A549 treated with GW870086 at 1 μM for 4 hours (cell line): ENCODE data around the gene DHFR2. TPM values are rescaled to one million over a fixed set of nuclear protein-coding genes. Genes with fewer than 3 reads are reported as not detected.

Experiments used
- total RNA-seq: library from RNA; stranded (reverse); fragments of 200-300 nt; extraction: Qiagen RNA extraction; gene quantifications from 5 replicates; pipeline ENCODE4 v1.2.3, GENCODE V29; 2022; ENCODE audit warnings: low read depth

DHFR2 gene
- 2.8 to 4.0 TPM (median 3.5 TPM) in 5 replicates for total RNA-seq

GRCh38 chr3:94062513-94063404 lies at the start of gene DHFR2, which contains the start of gene NSUN3:
Gene DHFR2, minus strand, starts transcription at chr3:94062916. Its CDS starts 1,405 bp downstream, at chr3:94061511.
Gene NSUN3, plus strand, starts transcription at chr3:94063061. Its CDS starts 66 bp downstream, at chr3:94063127.

GRCh38 chr3:94028093-94028837 lies 34.5 kb downstream of the DHFR2 start, which contains the start of gene STX19:
Gene STX19, minus strand, starts transcription at chr3:94028597. Its CDS starts 13,328 bp downstream, at chr3:94015269.

Other genes with a start within 250 kb of the DHFR2 start
- gene PROS1, start 89.0 kb downstream of the DHFR2 start, total RNA-seq = 11.9 to 14.6 TPM (median 12.7 TPM) in 5 replicates
- gene ARL13B, start 82.8 kb downstream of the DHFR2 start, total RNA-seq = 8.5 to 12.9 TPM (median 12.5 TPM) in 5 replicates
- not detected in 5 replicates for gene STX19, start 34.3 kb downstream of the DHFR2 start, total RNA-seq
- gene NSUN3, start 145 bp upstream of the DHFR2 start, total RNA-seq = 5.0 to 8.2 TPM (median 7.1 TPM) in 5 replicates